SK-N-SH treated with all-trans-retinoic acid at 6 μM for 48 hours (cell line): ENCODE data around the gene BMF.

Experiments
- GLIS3 ChIP-seq: fragments of 250-450 bp; sonication (Bioruptor Pico); IDR thresholded peaks from 2 replicates; pipeline ENCODE4 v1.5.0; 2020; ENCODE audit warnings: mild to moderate bottlenecking, moderate library complexity
- ISL1 ChIP-seq: fragments of 250-450 bp; sonication (Bioruptor Pico); IDR thresholded peaks from 2 replicates; pipeline ENCODE4 v2.1.2; 2022; ENCODE audit warnings: mild to moderate bottlenecking, moderate library complexity
- TOX ChIP-seq: fragments of 250-450 bp; sonication (Bioruptor Pico); IDR thresholded peaks from 2 replicates; pipeline ENCODE4 v1.8.0; 2021; ENCODE audit warnings: mild to moderate bottlenecking, moderate library complexity, borderline replicate concordance
- TF ChIP-seq, protein P1 (sequence below): fragments of 250-450 bp; sonication (Bioruptor Pico); IDR thresholded peaks from 2 replicates; pipeline ENCODE4 v1.5.1; 2020; ENCODE audit warnings: low read depth, mild to moderate bottlenecking, moderate library complexity

- TF ChIP-seq ISL1 (no peak), GLIS3 (CRISPR knock-in tag) (no peak), TOX (CRISPR knock-in tag) (no peak)
- TF ChIP-seq, protein P1, sequence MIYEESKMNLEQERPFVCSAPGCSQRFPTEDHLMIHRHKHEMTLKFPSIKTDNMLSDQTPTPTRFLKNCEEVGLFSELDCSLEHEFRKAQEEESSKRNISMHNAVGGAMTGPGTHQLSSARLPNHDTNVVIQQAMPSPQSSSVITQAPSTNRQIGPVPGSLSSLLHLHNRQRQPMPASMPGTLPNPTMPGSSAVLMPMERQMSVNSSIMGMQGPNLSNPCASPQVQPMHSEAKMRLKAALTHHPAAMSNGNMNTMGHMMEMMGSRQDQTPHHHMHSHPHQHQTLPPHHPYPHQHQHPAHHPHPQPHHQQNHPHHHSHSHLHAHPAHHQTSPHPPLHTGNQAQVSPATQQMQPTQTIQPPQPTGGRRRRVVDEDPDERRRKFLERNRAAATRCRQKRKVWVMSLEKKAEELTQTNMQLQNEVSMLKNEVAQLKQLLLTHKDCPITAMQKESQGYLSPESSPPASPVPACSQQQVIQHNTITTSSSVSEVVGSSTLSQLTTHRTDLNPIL = no peak
These were observed 28.6 kb downstream of the BMF start for GRCh38 chr15:40080104-40080503.
